Gastrocnemius medialis (tissue), 4 donors: ENCODE results near the gene SLC52A1.

Experiments used
- CTCF ChIP-seq, 5 experiments: fragments of 450-650 bp in 3 of 5; fragments of 200-600 bp in 2 of 5; sonication (generic) in 2 of 5; IDR thresholded peaks in 4 of 5; conservative IDR thresholded peaks in 1 of 5; 1 replicate in 4 of 5; 2 replicates in 1 of 5; pipeline ENCODE4 v1.5.1; 2016 to 2019; ENCODE audit warnings: antibody characterized with exemption in 5 of 5, mild to moderate bottlenecking in 3 of 5, moderate library complexity in 3 of 5
- POLR2A ChIP-seq, 2 donors: fragments of 450-650 bp; IDR thresholded peaks; one replicate each; pipeline ENCODE4 v1.6.1; 2017; ENCODE audit warnings: antibody characterized with exemption in 2 of 2, mild to moderate bottlenecking in 2 of 2, moderate library complexity in 2 of 2

GRCh38 chr17:5003214-5003867 lies 31.9 kb downstream of the SLC52A1 start:
- TF ChIP-seq CTCF (IDR thresholded peaks at IDR 0.05 in 4 of 5, conservative IDR thresholded peaks at IDR 0.05 in 1 of 5) = no peak
- no peak for TF ChIP-seq POLR2A (IDR thresholded peaks at IDR 0.05)
